Vagina (tissue), 1 donor: ENCODE results near the gene SUN5. TPM values are rescaled to one million over a fixed set of nuclear protein-coding genes. Genes with fewer than 3 reads are reported as not detected.

Experiments used
- total RNA-seq: library from RNA; depleted of rRNA; stranded (reverse); fragments of >200 nt; gene quantifications from one replicate; pipeline ENCODE4 v1.2.3, GENCODE V29; 2016

Gene SUN5
- total RNA-seq, 1 donor from 2014 or later, result not detected

Other genes with a start within 250 kb of the SUN5 start
- 1.2 TPM for gene DNMT3B, start 242.0 kb downstream of the SUN5 start, total RNA-seq
- gene MAPRE1, start 184.5 kb downstream of the SUN5 start, total RNA-seq, result 57.9 TPM
- not detected for gene EFCAB8, start 145.5 kb downstream of the SUN5 start, total RNA-seq
- not detected for gene BPIFB2, start 3.3 kb upstream of the SUN5 start, total RNA-seq
- not detected for gene BPIFB6, start 27.2 kb upstream of the SUN5 start, total RNA-seq
- not detected for gene BPIFB3, start 49.5 kb upstream of the SUN5 start, total RNA-seq
- gene BPIFB4, start 75.2 kb upstream of the SUN5 start, total RNA-seq, result not detected
- gene BPIFA2, start 163.7 kb upstream of the SUN5 start, total RNA-seq, result not detected
- not detected for gene BPIFA3, start 212.9 kb upstream of the SUN5 start, total RNA-seq
- gene BPIFA1, start 231.6 kb upstream of the SUN5 start, total RNA-seq, result not detected